ENCODE results near the gene PYGO1.

DNA sequence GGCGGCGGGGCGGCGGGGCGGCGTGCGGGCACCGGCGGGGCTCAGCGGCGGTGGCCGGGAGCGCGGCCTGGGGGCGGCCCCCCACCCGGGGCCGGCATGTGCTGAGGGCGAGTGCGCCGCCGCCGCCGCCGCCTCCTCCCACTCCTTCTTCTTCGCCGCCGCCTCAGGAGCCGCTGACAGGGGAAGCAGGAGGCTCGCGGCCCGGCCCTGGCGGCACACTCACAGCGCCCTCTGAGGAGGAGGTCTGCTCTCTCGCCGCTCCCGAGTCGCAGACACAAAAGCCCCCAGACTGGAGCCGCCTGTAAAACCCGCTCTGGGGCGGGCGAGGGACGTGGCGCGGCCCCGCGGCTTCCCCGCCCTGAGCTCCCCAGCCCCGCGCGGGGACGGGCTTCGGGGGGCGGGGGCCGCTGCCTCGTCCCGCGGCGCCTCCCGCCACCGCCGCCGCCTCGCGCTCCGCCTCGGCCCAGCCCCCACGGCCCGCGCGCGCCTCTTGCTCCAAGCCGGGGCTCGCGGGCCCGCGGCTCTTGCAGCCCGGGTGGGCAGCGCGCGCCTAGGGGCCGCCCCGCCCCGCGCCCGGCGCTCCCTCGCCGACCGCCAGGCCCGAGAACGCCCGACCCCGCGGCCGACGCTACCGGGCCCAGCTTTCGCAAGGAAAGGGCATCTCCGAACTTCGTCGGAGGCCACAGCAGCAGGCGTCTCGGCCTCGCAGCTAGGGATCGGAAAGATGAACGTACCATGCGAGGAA is at the start of gene PYGO1:
- TF ChIP-seq, protein P1, sequence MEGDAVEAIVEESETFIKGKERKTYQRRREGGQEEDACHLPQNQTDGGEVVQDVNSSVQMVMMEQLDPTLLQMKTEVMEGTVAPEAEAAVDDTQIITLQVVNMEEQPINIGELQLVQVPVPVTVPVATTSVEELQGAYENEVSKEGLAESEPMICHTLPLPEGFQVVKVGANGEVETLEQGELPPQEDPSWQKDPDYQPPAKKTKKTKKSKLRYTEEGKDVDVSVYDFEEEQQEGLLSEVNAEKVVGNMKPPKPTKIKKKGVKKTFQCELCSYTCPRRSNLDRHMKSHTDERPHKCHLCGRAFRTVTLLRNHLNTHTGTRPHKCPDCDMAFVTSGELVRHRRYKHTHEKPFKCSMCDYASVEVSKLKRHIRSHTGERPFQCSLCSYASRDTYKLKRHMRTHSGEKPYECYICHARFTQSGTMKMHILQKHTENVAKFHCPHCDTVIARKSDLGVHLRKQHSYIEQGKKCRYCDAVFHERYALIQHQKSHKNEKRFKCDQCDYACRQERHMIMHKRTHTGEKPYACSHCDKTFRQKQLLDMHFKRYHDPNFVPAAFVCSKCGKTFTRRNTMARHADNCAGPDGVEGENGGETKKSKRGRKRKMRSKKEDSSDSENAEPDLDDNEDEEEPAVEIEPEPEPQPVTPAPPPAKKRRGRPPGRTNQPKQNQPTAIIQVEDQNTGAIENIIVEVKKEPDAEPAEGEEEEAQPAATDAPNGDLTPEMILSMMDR (IDR thresholded peaks at IDR 0.05; ENCODE audit: insufficient read depth, low read length, poor library complexity, severe bottlenecking) = no peak
- no peak for TF ChIP-seq EZH2phosphoT487 (conservative IDR thresholded peaks at IDR 0.05; ENCODE audit: low read length)
